Neuron (in vitro differentiated cells): ENCODE results near the gene VAT1L.
"Not testable (repeated sequence)": the region's sequence is repeated elsewhere in the genome, so short reads cannot be mapped to it uniquely, and the experiment has no call there.

Experiments
- H2AFZ ChIP-seq: one replicate; pipeline ENCODE4 v1.6.1; 2013; ENCODE audit warnings: low read depth, mild to moderate bottlenecking, inconsistent platforms, low read length, moderate library complexity
- H3K27me3 ChIP-seq: one replicate; pipeline ENCODE4 v1.6.1; 2013; ENCODE audit warnings: low read length; ENCODE audit not compliant: insufficient read depth
- H3K36me3 ChIP-seq: one replicate; pipeline ENCODE4 v1.6.1; 2013; ENCODE audit warnings: low read length; ENCODE audit not compliant: insufficient read depth
- H3K4me1 ChIP-seq: one replicate; pipeline ENCODE4 v1.6.1; 2013; ENCODE audit warnings: low read length; ENCODE audit not compliant: insufficient read depth
- H3K4me3 ChIP-seq: 2 replicates; pipeline ENCODE4 v1.5.1; 2013; ENCODE audit warnings: mild to moderate bottlenecking, low read length, moderate library complexity
- H3K9me3 ChIP-seq: one replicate; pipeline ENCODE4 v1.6.1; 2013; ENCODE audit warnings: low read length

Gene VAT1L

DNA sequence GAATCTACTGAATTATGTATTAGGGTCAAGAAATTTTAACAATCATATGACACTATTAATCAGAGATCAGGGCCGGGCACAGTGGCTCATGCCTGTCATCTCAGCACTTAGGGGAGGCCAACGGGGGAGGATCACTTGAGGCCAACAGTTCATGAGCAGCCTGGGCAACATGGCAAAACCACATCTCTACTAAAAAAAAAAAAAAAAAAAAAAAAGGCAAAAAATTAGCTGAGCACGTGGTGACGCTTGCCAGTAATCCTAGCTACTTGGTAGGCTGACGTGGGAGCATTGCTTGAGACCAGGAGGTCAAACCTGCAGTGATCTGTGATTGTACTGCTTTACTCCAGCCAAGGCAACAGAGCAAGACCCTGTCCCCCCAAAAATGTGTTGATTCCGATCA lies 181.5 kb downstream of the VAT1L start:
- H3K4me1 ChIP-seq, result peaks cover 28% of the 10 kb centered on the region
- H2AFZ ChIP-seq, result no peak overlapping the region
- no peaks in the 10 kb centered on the region for H3K9me3 ChIP-seq
- H3K4me3 ChIP-seq, result no peak overlapping the region
- H3K36me3 ChIP-seq, result no peaks in the 10 kb centered on the region
- no peaks in the 10 kb centered on the region for H3K27me3 ChIP-seq

DNA sequence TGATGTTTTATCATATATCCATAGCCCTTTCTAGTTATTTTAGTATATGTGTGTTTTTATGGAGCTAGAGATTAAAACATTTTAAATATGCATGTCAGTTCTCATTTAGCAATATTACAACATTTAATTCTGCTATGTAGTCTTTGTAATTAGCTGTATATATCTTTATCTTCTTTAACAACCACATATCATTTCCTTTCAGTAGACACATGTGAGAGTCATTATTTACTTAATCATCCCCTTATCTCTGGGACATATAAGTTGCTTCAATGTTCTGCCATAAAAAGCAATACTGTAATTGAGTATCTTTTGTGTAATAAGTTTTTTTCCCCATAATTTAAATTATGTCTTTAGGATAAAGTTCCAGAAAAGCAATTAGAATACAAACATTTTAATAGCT lies 182.0 kb downstream of the VAT1L start:
- Histone ChIP-seq H2AFZ (no peak overlapping the region), H3K36me3 (no peaks in the 10 kb centered on the region), H3K4me1 (peaks cover 26% of the 10 kb centered on the region), H3K27me3 (no peaks in the 10 kb centered on the region), H3K9me3 (no peaks in the 10 kb centered on the region), H3K4me3 (no peak overlapping the region)

DNA sequence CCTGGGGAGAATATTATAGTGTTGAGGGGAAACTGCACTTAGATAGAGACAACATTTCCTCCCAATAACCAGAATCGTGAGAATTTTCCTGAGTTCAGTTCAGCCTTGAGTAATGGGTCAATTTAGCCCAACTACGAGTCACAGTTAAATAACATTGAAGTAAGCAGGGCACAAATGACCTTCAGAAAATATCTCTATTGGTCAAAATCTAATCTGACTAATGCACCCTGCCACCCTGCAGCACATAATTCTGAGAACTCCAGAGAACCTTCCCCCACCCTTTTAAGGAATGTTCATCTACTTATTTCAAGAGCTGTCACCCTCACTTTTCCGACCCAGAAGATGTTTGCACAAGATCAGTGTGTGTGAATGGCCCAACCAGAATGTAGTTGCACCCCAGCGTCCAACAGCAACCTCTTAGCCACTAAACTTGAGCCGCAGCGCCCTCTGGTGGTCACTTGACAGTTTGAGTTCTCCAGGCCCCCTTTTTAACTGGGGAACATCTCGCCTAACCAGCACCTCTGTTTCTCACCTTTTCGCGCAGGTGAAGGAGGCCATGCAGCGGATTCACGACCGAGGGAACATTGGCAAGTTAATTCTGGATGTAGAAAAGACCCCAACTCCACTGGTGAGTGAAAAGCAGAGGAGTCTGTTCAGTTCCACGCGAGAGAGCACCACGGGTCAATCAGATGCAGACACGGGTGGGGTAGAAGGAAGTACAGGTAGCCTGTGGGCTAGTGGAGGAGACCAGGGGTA lies 183.1 kb downstream of the VAT1L start:
- Histone ChIP-seq H3K9me3 (no peaks in the 10 kb centered on the region), H3K4me1 (peaks cover 18% of the 10 kb centered on the region), H2AFZ (no peak overlapping the region), H3K4me3 (no peak overlapping the region), H3K27me3 (no peaks in the 10 kb centered on the region), H3K36me3 (no peaks in the 10 kb centered on the region)

DNA sequence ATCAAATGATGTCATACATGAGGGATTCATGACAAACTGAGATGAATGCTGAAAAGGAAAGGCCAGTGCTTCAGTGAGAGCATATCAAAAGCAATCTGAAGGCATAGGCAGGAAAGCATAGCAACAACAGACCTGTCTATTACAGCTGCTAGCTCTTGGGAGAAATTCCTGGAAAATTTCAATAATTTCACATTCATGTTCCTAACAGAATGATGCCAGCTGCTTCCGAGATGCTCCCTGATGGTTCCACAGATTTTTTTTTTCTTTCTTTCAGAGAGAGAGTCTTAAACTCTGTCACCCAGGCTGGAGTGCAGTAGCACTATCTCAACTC lies 183.7 kb downstream of the VAT1L start:
- H3K4me1 ChIP-seq, result peaks cover 13% of the 10 kb centered on the region
- H3K36me3 ChIP-seq, result no peaks in the 10 kb centered on the region
- H3K4me3 ChIP-seq, result no peak overlapping the region
- H3K9me3 ChIP-seq, result no peaks in the 10 kb centered on the region
- no peak overlapping the region for H2AFZ ChIP-seq
- H3K27me3 ChIP-seq, result no peaks in the 10 kb centered on the region

DNA sequence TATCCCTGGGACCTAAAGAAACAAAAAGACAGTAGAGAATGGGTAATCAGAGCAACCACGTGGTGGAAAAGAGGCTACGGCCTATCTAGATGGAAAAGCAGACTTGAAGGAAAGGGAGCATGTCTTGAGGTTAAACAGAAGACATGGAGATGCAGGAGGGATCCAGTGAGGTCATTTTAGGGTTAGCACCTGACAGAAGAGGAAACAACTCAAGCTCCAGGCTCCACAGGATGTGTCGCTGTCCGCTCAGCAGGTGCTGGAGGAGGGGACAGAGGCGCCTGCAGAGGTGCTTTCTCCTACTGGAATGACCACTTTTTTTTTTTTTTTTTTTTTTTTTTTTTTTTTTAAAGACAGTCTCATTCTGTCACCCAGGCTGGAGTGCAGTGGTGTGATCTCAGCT lies 186.5 kb downstream of the VAT1L start:
- H3K36me3 ChIP-seq, result peaks cover 21% of the 10 kb centered on the region
- no peaks in the 10 kb centered on the region for H3K4me1 ChIP-seq
- H3K4me3 ChIP-seq, result no peak overlapping the region
- H2AFZ ChIP-seq, result no peak overlapping the region
- no peaks in the 10 kb centered on the region for H3K27me3 ChIP-seq
- no peaks in the 10 kb centered on the region for H3K9me3 ChIP-seq

DNA sequence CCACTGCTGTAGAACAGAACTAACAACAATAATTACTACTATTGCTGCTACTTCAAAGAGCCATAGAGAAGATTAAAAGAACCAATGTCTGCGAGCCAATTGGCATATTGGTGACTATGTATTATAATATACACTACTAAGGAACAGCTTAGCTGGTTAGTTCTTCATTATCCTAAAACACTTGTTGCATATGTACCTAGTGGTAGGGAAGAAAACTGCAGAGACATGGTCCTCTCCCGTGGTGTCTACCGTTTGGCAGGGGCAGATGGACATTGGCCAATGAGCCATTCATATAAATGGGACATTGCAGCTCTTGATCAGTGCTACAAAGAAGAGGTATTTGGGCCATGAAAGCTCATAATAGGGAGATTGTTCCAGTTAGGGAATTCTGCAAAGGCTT lies 187.6 kb downstream of the VAT1L start:
- Histone ChIP-seq H3K36me3 (peaks cover 21% of the 10 kb centered on the region), H3K9me3 (no peaks in the 10 kb centered on the region), H2AFZ (no peak overlapping the region), H3K4me3 (no peak overlapping the region), H3K4me1 (no peaks in the 10 kb centered on the region), H3K27me3 (no peaks in the 10 kb centered on the region)

DNA sequence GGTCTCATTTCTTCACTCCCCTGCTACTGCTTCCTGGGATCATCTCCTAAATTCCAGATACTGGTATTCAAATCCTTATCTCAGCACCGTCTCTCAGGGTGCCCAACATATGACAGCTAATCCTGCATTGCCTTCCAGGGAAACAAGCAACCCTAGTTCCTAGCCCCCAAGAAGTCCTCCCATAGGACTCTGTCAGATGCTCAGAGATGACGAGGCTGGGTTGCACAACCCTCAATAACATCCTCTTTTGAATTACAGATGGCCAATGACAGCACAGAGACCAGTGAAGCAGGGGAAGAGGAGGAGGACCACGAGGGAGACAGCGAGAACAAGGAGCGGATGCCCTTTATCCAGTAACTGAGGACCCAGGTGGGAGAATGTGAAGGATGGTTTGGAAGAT lies 189.0 kb downstream of the VAT1L start:
- Histone ChIP-seq H3K9me3 (no peaks in the 10 kb centered on the region), H3K4me1 (no peaks in the 10 kb centered on the region), H3K36me3 (peaks cover 21% of the 10 kb centered on the region), H3K4me3 (no peak overlapping the region), H3K27me3 (no peaks in the 10 kb centered on the region), H2AFZ (no peak overlapping the region)

DNA sequence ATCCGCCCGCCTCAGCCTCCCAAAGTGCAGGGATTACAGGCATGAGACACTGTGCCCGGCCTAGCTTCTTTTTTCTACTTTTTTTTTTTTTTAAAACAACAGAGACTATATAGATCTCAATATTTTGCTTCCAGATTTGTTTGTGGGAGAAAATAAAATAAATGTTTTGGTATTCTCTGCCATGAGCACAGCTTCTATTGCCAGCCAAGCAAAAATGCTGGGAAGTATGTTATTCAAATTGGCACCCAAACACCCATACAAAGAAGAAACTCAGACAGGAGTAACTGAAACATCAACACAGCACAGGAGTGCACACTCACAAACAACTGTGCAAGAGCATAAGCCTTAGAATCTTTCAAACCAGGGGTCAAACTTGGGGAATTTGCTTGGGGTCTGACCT lies 196.7 kb downstream of the VAT1L start:
- Histone ChIP-seq H3K4me1 (no peaks in the 10 kb centered on the region), H2AFZ (no peak overlapping the region), H3K27me3 (no peaks in the 10 kb centered on the region), H3K36me3 (no peaks in the 10 kb centered on the region), H3K9me3 (no peaks in the 10 kb centered on the region), H3K4me3 (no peak overlapping the region)

DNA sequence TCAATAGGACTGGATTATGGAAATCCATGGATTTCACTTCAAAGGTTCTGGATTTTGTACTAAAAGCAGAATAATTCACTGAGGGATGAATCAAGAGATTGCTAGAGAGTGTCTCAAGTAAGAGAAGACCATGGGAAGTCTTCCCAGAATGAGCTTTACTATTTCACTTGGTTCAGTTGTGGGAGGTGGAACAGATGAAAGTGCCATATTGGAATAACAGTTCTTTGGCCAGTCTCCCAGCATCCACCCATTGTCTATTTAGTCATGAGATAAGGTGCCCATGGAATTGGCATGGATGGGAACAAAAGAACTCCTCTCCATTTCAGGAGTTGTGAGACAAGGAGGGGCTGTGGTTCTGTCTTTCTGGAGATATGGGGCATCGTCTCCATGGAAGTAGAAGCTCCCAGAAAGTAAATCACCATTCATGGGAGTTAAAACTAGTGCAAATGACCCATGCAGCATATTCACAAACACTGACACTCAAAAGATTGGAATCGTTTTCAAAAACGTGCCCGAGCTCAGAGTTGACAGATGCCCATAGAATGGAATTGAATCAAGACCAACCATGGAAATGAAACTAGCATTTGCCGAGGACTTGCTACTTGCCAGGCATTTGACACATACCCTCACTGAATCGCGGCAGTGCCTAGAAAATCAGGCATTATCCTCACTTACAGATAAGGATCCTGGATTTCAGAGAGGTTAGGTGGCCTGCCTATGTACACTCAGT lies 197.8 kb downstream of the VAT1L start:
- H3K4me3 ChIP-seq, result no peak overlapping the region
- H3K9me3 ChIP-seq, result no peaks in the 10 kb centered on the region
- no peak overlapping the region for H2AFZ ChIP-seq
- no peaks in the 10 kb centered on the region for H3K27me3 ChIP-seq
- no peaks in the 10 kb centered on the region for H3K36me3 ChIP-seq
- no peaks in the 10 kb centered on the region for H3K4me1 ChIP-seq

DNA sequence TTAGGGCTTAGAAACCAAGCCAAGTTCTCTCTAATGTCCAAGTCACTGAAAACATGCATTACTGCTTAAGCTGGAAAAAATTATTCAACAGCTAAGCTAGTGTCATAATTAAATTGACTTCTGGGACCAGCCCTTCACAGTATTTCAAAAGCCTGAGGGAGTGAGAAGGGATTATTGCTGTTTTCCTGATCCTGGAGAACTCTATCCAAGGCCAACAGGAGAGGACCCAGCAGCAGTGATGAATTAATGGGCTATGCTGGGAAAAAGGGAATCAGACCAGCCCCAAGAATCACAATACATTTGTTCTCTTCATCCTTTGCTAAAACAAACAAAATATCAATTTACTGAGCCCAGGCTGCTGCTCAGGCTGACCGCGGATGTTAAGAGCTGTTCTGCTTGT lies 199.4 kb downstream of the VAT1L start:
- peaks cover 10% of the 10 kb centered on the region for H3K4me1 ChIP-seq
- no peak overlapping the region for H2AFZ ChIP-seq
- H3K36me3 ChIP-seq, result no peaks in the 10 kb centered on the region
- peaks cover 2% of the 10 kb centered on the region for H3K9me3 ChIP-seq
- H3K4me3 ChIP-seq, result no peak overlapping the region
- H3K27me3 ChIP-seq, result no peaks in the 10 kb centered on the region

DNA sequence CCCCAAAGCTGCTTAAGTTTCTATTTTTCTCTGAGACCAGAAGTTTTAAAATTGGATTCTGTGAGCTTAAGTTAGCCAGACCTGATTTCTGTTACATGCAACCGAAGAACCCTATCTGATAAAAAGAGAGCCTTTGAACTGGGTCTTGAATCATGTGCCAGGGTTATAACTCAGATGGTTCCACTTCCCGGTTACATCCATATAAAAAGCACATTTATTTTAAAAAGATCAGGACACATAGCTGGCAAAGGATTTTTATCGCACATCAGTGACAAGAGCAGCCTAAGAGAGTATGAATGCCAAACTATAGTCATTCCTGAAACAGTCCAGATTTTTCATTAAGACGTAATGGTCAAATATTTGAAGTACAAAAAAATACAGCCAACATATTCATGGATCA lies 201.5 kb downstream of the VAT1L start:
- Histone ChIP-seq H3K4me1 (peaks cover 13% of the 10 kb centered on the region), H3K4me3 (no peak overlapping the region), H3K27me3 (no peaks in the 10 kb centered on the region), H3K36me3 (no peaks in the 10 kb centered on the region), H3K9me3 (peaks cover 2% of the 10 kb centered on the region), H2AFZ (no peak overlapping the region)

DNA sequence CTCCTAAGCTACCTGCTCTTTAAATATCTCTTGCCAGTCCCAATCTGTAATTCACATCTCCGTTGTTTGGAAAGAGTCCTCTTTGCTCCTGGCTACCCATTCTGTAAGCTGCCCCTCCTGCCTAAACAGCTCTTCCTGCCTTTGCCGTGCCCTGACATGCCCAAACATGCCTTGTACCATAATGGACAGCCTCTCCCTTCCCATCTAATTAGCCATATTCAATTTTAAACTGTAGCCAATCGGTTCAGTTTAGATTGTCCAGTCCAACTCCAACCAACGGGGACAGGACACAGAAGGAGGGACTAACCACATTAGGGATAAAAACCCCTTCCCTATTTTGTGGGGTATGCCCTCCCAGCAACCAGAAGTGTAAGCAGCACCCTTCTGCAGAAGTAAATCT lies 203.3 kb downstream of the VAT1L start:
- H3K4me1 ChIP-seq, result peaks cover 13% of the 10 kb centered on the region
- peaks cover 8% of the 10 kb centered on the region for H3K9me3 ChIP-seq
- no peak overlapping the region for H2AFZ ChIP-seq
- H3K27me3 ChIP-seq, result no peaks in the 10 kb centered on the region
- H3K4me3 ChIP-seq, result no peak overlapping the region
- no peaks in the 10 kb centered on the region for H3K36me3 ChIP-seq

DNA sequence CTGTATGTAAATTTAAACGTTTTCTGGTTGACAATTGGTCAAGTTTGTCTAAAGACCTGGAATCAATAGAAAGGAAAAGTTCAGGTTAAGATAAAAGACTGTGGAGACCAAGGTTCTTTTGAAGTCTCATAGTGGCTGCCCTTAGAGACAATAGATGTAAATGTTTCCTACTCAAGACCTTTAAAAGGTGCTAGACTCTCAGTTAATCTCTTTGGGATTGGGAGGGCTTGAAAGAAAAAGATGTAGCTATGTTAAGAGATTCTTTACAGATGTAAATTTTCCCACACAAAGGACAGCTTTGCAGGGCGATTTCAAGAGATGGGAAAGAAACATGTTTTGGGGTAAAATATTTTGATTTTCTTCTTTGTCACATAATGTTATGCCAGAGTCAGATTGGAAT lies 204.0 kb downstream of the VAT1L start:
- not testable (repeated sequence) for H3K4me3 ChIP-seq, H3K9me3 ChIP-seq, H3K27me3 ChIP-seq, H2AFZ ChIP-seq, H3K36me3 ChIP-seq
- peaks cover 13% of the 10 kb centered on the region for H3K4me1 ChIP-seq
